Stimulated activated CD4-positive, alpha-beta T cell treated with anti-CD3 and anti-CD28 coated beads, Interleukin-1b, Interleukin-23, amount 100 ng/mL, for 1 hour (primary cell): ENCODE results near the gene GZMM.
A peak's percentile ranks its signal among the peaks of the same experiment; 100 is the strongest.

ENCODE experiments used
- DNase-seq, 2 donors: peaks; one replicate each; pipeline ENCODE4 v3.0.0-alpha.2; 2020; ENCODE audit warnings: low read depth in 2 of 2

Gene GZMM

GRCh38 chr19:512547-513365, 31.1 kb upstream of the GZMM start:
- no peak for DNase-seq

GRCh38 chr19:513368-514165, 30.3 kb upstream of the GZMM start:
- DNase-seq: no peak

- no peak for DNase-seq
Observed at GRCh38 chr19:514166-514663, 29.6 kb upstream of the GZMM start.

GRCh38 chr19:517721-518597, 25.9 kb upstream of the GZMM start:
- DNase-seq: no peak

- DNase-seq: peak in 1 of 2 donors; percentile 45
Observed at GRCh38 chr19:518598-519231, 25.1 kb upstream of the GZMM start.

- DNase-seq: no peak
Observed at GRCh38 chr19:519449-519865, 24.4 kb upstream of the GZMM start.

- DNase-seq: no peak
Observed at GRCh38 chr19:522726-523125, 21.1 kb upstream of the GZMM start.

- no peak for DNase-seq
Observed at GRCh38 chr19:524062-524674, 19.7 kb upstream of the GZMM start.

GRCh38 chr19:525029-525428, 18.8 kb upstream of the GZMM start:
- DNase-seq: no peak

- DNase-seq: no peak
Observed at GRCh38 chr19:525857-526419, 17.9 kb upstream of the GZMM start.

GRCh38 chr19:530134-531008, 13.5 kb upstream of the GZMM start:
- DNase-seq: no peak

- DNase-seq: peak; percentile 82 to 86
Observed at GRCh38 chr19:531009-531752, 12.7 kb upstream of the GZMM start.

- DNase-seq: no peak
Observed at GRCh38 chr19:531753-532560, 11.9 kb upstream of the GZMM start, which contains the start of gene CDC34. TSS of gene CDC34 (plus strand) at chr19:531760. CDS start at chr19:531932, 172 bp downstream.

- no peak for DNase-seq
Observed at GRCh38 chr19:532561-533363, 11.1 kb upstream of the GZMM start.

- DNase-seq: no peak
Observed at GRCh38 chr19:533364-534058, 10.3 kb upstream of the GZMM start.

- no peak for DNase-seq
Observed at GRCh38 chr19:534088-534487, 9.8 kb upstream of the GZMM start.
